Subcutaneous adipose tissue (tissue), 4 donors: ENCODE data around the gene MAN1B1. TPM values are rescaled to one million over a fixed set of nuclear protein-coding genes. Genes with fewer than 3 reads are reported as not detected.

ENCODE experiments used
- CTCF ChIP-seq: fragments of 450-650 bp; IDR thresholded peaks from one replicate; pipeline ENCODE4 v1.5.1; 2016; ENCODE audit warnings: low read depth, mild to moderate bottlenecking, control low read depth, antibody characterized with exemption, moderate library complexity
- total RNA-seq, 4 donors: library from RNA; depleted of rRNA; stranded (reverse); fragments of >200 nt; gene quantifications; one replicate each; pipeline ENCODE4 v1.1.0, GENCODE V29; 2016

Gene MAN1B1
- total RNA-seq, 4 donors from 2014 or later: 19.1 to 61.9 (median 47.8) TPM

DNA sequence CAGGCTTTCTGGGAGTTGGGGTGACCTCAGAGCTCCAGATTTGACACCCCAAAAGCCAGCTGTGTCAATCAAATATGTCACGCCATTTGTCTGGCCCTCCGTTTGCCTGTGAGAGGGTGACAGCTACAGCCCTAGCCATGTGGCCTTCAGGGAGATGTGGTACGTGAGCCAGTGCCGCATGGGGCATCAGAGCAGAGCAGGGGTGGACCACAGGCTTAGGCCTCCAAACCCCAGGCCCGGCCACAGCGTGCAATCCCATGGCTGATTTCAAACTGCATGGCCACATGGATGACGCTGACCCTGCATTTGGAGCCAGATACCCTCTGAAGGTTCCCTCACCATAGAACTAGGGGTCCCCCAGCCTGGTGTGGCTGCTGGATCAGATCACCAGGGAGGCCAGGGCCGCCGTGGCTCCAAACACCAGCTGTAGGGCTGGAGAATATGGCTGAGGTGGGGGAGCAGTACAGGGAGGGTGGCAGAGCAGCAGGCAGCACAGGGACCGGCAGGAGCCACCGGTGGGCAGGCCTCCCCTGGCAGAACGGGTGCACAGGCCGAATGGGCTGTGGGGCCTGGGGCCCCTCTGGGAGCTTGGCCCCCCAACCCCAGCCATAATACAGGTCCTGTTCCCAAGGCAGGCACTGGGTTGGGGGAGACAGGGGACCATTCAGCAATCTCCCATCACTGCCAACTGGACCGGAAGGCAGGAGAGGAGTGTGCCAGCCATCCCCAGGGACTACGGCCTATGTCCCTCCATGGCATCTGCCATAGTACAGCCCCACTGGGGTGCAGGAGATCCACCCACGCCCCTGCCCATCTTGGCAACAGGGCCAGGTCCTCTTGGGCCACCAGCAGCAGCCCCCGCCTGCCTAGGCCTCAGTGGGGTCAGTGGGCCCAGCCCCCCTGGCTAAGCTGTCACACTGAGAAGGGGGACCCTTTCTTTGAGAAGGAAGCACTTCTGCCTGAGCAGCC is 18.0 kb upstream of the MAN1B1 start:
- no peak for TF ChIP-seq CTCF

DNA sequence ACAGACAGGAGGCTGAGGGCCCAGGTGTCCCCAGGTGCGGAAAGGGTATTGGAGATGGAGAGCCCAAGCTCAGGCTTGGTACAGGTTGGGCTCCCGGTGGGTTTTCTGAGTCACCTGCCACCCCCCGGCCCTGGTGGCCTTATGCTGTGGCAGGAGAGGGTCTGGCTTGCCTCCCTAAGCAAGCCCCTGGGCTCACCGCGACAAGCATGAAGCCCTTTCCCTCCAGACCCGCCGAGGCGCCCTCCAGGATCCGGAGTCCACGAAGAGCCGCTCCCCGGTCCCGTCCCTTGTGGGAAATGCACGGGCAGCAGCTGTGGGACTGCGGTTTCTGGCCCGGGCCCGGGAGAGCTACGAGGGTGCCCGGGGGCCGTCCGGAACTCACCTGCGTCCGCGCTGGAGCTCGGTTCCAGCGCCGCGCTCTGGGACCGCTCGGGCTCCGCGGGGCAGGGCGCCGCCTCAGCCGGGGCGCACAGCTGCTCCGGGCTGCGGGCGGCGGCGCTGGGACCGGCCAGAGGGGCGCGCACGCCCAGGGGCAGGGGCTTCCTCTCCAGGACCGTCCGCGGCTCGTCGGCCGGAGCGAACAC is 17.2 kb upstream of the MAN1B1 start:
- no peak for TF ChIP-seq CTCF

DNA sequence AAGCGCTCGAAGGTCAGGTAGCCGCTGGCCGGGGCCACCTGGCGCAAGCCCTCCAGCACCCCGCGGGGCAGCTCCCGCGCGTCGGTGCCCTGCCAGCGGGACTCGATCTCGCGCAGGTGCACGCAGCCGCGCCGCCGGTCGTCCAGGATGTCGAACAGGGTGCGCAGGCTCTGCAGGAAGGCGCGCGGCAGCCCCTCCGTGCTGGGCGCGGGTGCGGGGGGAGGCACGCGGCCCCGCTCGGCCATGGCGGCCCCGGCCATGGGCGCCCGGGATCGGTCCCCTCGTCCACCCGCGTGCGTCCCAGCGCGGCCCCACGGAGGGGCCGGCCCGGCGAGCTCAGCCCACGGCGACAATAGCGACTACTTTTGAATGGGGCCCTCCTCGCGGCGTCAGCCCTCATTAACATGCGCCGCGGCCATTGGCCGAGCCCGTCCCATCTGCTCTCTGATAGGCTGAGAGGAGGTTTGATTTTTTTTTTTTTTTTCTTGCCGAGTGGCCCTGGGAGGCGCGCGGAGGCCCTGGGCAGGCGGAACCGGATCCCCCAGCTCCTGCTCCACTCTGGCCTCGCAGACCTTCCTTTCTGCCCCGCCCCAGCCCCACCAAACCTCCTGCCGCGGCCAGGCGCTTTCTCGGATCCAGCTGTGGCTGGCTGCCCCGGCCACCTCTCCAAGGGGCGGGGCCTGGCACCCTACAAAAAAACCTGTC is 16.4 kb upstream of the MAN1B1 start, which contains the start of gene SAPCD2:
Gene SAPCD2, minus strand, starts transcription at position 357 of the 705 bp plus-strand sequence. Its CDS starts 97 bp downstream, at position 260.
- no peak for TF ChIP-seq CTCF

DNA sequence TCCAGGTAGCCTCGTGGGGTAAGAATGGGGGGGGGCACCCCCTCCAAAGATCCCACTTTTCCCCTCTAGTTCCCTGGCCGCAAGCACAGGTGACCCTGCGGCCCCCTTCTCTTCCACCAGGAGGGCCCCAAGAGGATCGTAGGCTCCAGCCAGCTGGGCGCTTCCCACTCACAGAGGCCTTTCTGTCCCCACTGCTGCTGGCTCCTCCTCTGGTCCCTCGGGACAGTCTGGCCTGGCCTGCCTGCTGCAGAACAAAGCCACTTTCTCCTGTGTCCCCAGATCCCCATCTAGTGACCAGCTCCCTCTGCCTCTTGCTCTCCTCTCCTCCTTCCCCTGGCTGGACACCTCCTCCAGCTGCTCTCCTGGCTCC is 15.9 kb upstream of the MAN1B1 start:
- TF ChIP-seq CTCF: no peak

DNA sequence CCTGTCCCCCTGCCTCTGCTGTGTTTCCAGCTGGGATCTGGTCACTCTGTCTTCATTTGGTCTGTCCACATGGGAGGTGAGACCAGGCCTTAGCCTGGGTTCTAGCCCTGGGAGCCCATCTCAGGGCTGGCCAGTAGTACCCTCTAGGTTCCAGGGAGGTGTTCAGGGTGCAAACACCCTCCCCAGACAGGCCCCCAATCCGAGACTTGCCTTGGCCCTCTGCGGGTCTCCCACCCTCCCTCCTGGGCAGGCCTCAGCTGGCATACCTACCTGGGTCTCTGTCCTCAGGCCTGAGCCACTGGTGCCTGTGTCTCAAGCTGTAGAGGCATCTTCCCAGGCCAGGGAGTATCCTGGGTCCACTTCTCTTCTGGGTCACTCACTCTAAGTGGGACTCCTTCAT is 15.5 kb upstream of the MAN1B1 start:
- no peak for TF ChIP-seq CTCF

GRCh38 chr9:137073992-137074399 is 12.8 kb upstream of the MAN1B1 start:
- TF ChIP-seq CTCF: no peak

DNA sequence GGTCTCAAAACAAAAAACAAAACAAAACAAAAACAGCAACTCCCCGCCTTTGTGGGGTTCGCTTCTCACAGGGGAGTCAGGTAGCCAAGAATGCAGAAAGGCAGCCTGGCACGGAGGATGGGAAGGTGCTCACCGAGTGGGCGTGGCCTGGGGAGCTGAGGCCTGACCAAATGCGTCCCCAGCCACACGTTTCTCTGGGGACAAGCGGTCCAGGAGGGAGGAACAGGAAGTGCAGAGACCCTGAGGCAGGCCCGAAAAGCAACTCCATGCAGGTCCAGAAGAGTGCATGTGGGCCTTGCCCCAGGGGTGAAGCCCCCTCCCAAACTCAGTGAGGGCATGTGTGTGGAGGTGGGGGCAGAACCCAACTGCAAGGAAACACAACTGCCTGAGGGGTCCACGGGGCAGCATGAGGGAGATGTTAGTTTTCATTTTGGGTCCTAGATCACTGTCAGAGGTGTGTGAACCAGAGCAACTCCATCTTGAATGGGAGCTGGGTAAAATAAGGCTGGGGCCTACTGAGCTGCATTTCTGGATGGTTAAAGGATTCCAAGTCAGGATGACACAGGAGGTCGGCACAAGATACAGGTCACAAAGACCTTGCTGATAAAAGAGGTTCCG is 12.0 kb upstream of the MAN1B1 start:
- no peak for TF ChIP-seq CTCF
